Brain microvascular endothelial cell (primary cell): ENCODE measurements around the gene PARD6A.

ENCODE experiments used
- DNase-seq: peaks from one replicate; pipeline ENCODE4 v3.0.0-alpha.2; 2020
- H3K27ac ChIP-seq: fragments of 250-450 bp; sonication (Bioruptor Pico); 2 replicates; pipeline ENCODE4 v1.5.1; 2020; ENCODE audit warnings: mild to moderate bottlenecking, moderate library complexity
- H3K27me3 ChIP-seq: fragments of 250-450 bp; sonication (Bioruptor Pico); replicated peaks from 2 replicates; pipeline ENCODE4 v1.5.1; 2020; ENCODE audit warnings: mild to moderate bottlenecking
- H3K36me3 ChIP-seq: fragments of 250-450 bp; sonication (Bioruptor Pico); replicated peaks from 2 replicates; pipeline ENCODE4 v1.5.1; 2020; ENCODE audit warnings: mild to moderate bottlenecking
- H3K4me3 ChIP-seq: 2 replicates; pipeline ENCODE4 v1.5.1; 2011; ENCODE audit warnings: low read depth, mild to moderate bottlenecking, control low read depth, low read length, moderate library complexity
- in situ Hi-C: cut with HindIII; loops from 2 replicates; pipeline ENCODE4 v1.10.0; 2017; ENCODE audit warnings: low sequenced_read_pairs, low pct_ligation_motif_present
- TF ChIP-seq, protein P1 (sequence below): IDR thresholded peaks from 2 replicates; pipeline ENCODE4 v1.5.1; 2011; ENCODE audit warnings: low read depth, mild to moderate bottlenecking, moderate library complexity, low read length, control low read depth, inconsistent platforms; ENCODE audit errors: missing control alignments

PARD6A gene

GRCh38 chr16:67651847-67652246 lies 8.9 kb upstream of the PARD6A start:
- TF ChIP-seq, protein P1, sequence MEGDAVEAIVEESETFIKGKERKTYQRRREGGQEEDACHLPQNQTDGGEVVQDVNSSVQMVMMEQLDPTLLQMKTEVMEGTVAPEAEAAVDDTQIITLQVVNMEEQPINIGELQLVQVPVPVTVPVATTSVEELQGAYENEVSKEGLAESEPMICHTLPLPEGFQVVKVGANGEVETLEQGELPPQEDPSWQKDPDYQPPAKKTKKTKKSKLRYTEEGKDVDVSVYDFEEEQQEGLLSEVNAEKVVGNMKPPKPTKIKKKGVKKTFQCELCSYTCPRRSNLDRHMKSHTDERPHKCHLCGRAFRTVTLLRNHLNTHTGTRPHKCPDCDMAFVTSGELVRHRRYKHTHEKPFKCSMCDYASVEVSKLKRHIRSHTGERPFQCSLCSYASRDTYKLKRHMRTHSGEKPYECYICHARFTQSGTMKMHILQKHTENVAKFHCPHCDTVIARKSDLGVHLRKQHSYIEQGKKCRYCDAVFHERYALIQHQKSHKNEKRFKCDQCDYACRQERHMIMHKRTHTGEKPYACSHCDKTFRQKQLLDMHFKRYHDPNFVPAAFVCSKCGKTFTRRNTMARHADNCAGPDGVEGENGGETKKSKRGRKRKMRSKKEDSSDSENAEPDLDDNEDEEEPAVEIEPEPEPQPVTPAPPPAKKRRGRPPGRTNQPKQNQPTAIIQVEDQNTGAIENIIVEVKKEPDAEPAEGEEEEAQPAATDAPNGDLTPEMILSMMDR: no peak
- Histone ChIP-seq H3K36me3 (no peaks in the 10 kb centered on the region), H3K27me3 (peaks cover 40% of the 10 kb centered on the region), H3K4me3 (no peak overlapping the region), H3K27ac (no peak overlapping the region)
- DNase-seq: no peak
- in situ Hi-C loops: no loop called here

- TF ChIP-seq, protein P1: no peak
- no peak for DNase-seq
- Histone ChIP-seq H3K27ac (no peak overlapping the region), H3K27me3 (peaks cover 40% of the 10 kb centered on the region), H3K36me3 (no peaks in the 10 kb centered on the region), H3K4me3 (peak overlapping the region; percentile 26)
- in situ Hi-C loops: no loop called here
These were observed 8.1 kb upstream of the PARD6A start for GRCh38 chr16:67652578-67653127.

DNA sequence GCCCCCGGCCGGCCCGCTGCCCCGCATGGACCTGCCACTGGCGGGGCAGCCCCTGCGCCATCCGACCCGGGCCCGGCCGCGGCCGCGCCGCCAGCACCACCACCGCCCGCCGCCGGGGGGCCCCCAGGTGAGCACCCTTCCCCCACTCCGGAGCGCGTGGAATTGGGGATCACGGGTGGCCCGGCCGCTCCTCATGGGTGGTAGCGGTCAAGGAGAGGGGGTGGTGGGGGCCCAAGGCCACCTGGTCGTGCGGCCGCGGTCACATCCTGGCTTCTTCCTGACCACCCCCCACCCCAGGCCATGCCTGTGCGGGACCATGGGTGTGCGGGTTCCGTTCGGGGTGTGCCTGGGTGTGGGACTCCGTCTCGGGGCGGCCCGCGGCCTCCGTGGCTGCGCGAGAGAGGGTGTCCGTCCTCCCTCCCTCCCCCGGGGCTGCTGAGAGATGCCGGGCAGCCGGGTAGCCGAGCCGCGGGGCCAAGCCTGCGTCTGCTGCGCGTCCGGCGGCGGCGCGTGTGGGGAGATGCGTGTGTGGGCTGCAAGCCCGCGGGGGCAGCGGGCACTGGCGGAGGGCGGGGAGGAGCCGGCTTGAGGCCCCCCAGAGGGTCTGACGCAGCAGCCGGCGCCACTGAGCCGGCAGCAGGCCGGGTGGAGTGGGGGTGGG lies 7.5 kb upstream of the PARD6A start:
- no peak for DNase-seq
- in situ Hi-C loops: no loop called here
- no peaks in the 10 kb centered on the region for H3K36me3 ChIP-seq
- H3K4me3 ChIP-seq: peak overlapping the region; percentile 48
- TF ChIP-seq, protein P1: peak; percentile 32
- peaks cover 34% of the 10 kb centered on the region for H3K27me3 ChIP-seq
- no peak overlapping the region for H3K27ac ChIP-seq

GRCh38 chr16:67653789-67654402 lies 6.9 kb upstream of the PARD6A start:
- DNase-seq: no peak
- no peak overlapping the region for H3K27ac ChIP-seq
- H3K36me3 ChIP-seq: no peaks in the 10 kb centered on the region
- peak overlapping the region; percentile 48 for H3K4me3 ChIP-seq
- TF ChIP-seq, protein P1: no peak
- H3K27me3 ChIP-seq: peaks cover 28% of the 10 kb centered on the region
- in situ Hi-C loops: no loop called here

- Histone ChIP-seq H3K27me3 (peaks cover 22% of the 10 kb centered on the region), H3K36me3 (no peaks in the 10 kb centered on the region), H3K4me3 (no peak overlapping the region), H3K27ac (no peak overlapping the region)
- TF ChIP-seq, protein P1: peak; percentile 22
- no peak for DNase-seq
- in situ Hi-C loops: no loop called here
These were observed 6.3 kb upstream of the PARD6A start for GRCh38 chr16:67654403-67654911.
